Liver (tissue), 9 donors: ENCODE results near the gene LCP1. TPM values are rescaled to one million over a fixed set of nuclear protein-coding genes. Genes with fewer than 3 reads are reported as not detected.
A peak's percentile ranks its signal among the peaks of the same experiment; 100 is the strongest.

Experiments used
- DNase-seq: peaks from one replicate; pipeline ENCODE4 v3.0.0-alpha.2; 2017; ENCODE audit warnings: low spot score
- H3K27ac ChIP-seq, 2 donors: one replicate each; pipeline ENCODE4 v1.7.0; 2013; ENCODE audit warnings: inconsistent platforms in 2 of 2, low read length in 2 of 2, control low read depth in 1 of 2, low read depth in 1 of 2, mild to moderate bottlenecking in 1 of 2
- H3K27me3 ChIP-seq, 4 donors: one replicate each; pipeline versions ENCODE4 v1.6.1 to v1.7.0; 2013; ENCODE audit warnings: low read length in 3 of 4, inconsistent platforms in 1 of 4, mild to moderate bottlenecking in 1 of 4, moderate library complexity in 1 of 4; ENCODE audit not compliant: control insufficient read depth in 4 of 4, insufficient read depth in 4 of 4
- H3K36me3 ChIP-seq, 4 donors: one replicate each; pipeline versions ENCODE4 v1.6.1 to v1.7.0; 2013; ENCODE audit warnings: low read length in 3 of 4, mild to moderate bottlenecking in 3 of 4, low read depth in 1 of 4, moderate library complexity in 1 of 4; ENCODE audit not compliant: control insufficient read depth in 4 of 4, insufficient read depth in 3 of 4
- H3K4me1 ChIP-seq, 4 donors: one replicate each; pipeline versions ENCODE4 v1.6.1 to v1.7.0; 2013; ENCODE audit warnings: low read length in 3 of 4, mild to moderate bottlenecking in 3 of 4, moderate library complexity in 1 of 4; ENCODE audit not compliant: control insufficient read depth in 4 of 4, insufficient read depth in 4 of 4
- H3K4me3 ChIP-seq, 3 donors: one replicate each; pipeline versions ENCODE4 v1.6.1 to v1.7.0; 2013; ENCODE audit warnings: low read length in 3 of 3, control low read depth in 1 of 3, low read depth in 1 of 3, mild to moderate bottlenecking in 1 of 3
- H3K9ac ChIP-seq, 2 donors: one replicate each; pipeline ENCODE4 v1.7.0; 2013; ENCODE audit warnings: low read length in 2 of 2, mild to moderate bottlenecking in 2 of 2, moderate library complexity in 2 of 2, control low read depth in 1 of 2, low read depth in 1 of 2
- H3K9me3 ChIP-seq, 4 donors: one replicate each; pipeline versions ENCODE4 v1.6.1 to v1.7.0; 2013; ENCODE audit warnings: low read length in 3 of 4; ENCODE audit not compliant: control insufficient read depth in 4 of 4
- EGR1 ChIP-seq, 2 donors: IDR thresholded peaks; 2 replicates each; pipeline ENCODE4 v1.6.1; 2016 to 2018; ENCODE audit warnings: antibody characterized with exemption in 2 of 2, low read depth in 2 of 2
- FOXA1 ChIP-seq: IDR thresholded peaks from 2 replicates; pipeline ENCODE4 v1.6.1; 2016; ENCODE audit warnings: antibody characterized with exemption
- FOXA2 ChIP-seq: IDR thresholded peaks from 2 replicates; pipeline ENCODE4 v1.6.1; 2016; ENCODE audit warnings: antibody characterized with exemption
- GABPA ChIP-seq, 2 donors: IDR thresholded peaks in 1 of 2; conservative IDR thresholded peaks in 1 of 2; 2 replicates each; pipeline ENCODE4 v1.6.1; 2016; ENCODE audit warnings: antibody characterized with exemption in 2 of 2, mild to moderate bottlenecking in 1 of 2, moderate library complexity in 1 of 2
- HNF4A ChIP-seq, 2 donors: conservative IDR thresholded peaks; 2 replicates each; pipeline ENCODE4 v1.6.1; 2016; ENCODE audit warnings: antibody characterized with exemption in 2 of 2, mild to moderate bottlenecking in 2 of 2
- HNF4G ChIP-seq: IDR thresholded peaks from 2 replicates; pipeline ENCODE4 v1.6.1; 2016; ENCODE audit warnings: antibody characterized with exemption
- JUND ChIP-seq, 2 donors: IDR thresholded peaks; 2 replicates each; pipeline ENCODE4 v1.6.1; 2016; ENCODE audit warnings: antibody characterized with exemption in 2 of 2
- NR2F2 ChIP-seq: IDR thresholded peaks from 2 replicates; pipeline ENCODE4 v1.6.1; 2016; ENCODE audit warnings: antibody characterized with exemption
- RAD21 ChIP-seq, 2 donors: IDR thresholded peaks; 2 replicates each; pipeline ENCODE4 v1.6.1; 2016; ENCODE audit warnings: antibody characterized with exemption in 2 of 2, mild to moderate bottlenecking in 2 of 2
- RXRA ChIP-seq, 2 donors: IDR thresholded peaks; 2 replicates each; pipeline ENCODE4 v1.6.1; 2017 to 2018; ENCODE audit warnings: antibody characterized with exemption in 2 of 2, mild to moderate bottlenecking in 1 of 2
- SP1 ChIP-seq: IDR thresholded peaks from 2 replicates; pipeline ENCODE4 v1.6.1; 2018; ENCODE audit warnings: antibody characterized with exemption, mild to moderate bottlenecking
- TAF1 ChIP-seq: conservative IDR thresholded peaks from 2 replicates; pipeline ENCODE4 v1.6.1; 2016; ENCODE audit warnings: antibody characterized with exemption, mild to moderate bottlenecking
- YY1 ChIP-seq: IDR thresholded peaks from 2 replicates; pipeline ENCODE4 v1.6.1; 2016; ENCODE audit warnings: antibody characterized with exemption, mild to moderate bottlenecking
- WGBS: extraction: QIAGEN DNeasy Blood & Tissue Kit; methylation state at CpG from one replicate; pipeline ENCODE4 v1.1.7; 2013; 5-methylcytosine and 5-hydroxymethylcytosine counted together
- polyA plus RNA-seq, 2 donors: library from polyadenylated mRNA; stranded (reverse) in 1 of 2; unstranded in 1 of 2; fragments of 200-250 nt in 1 of 2; fragments of >200 nt in 1 of 2; fragmentation: Nextera tagmentation in 1 of 2; extraction: Ambion mirVana in 1 of 2; gene quantifications; one replicate each; pipeline versions ENCODE4 v1.2.1 to v1.2.3, GENCODE V29; 2013 to 2015
- total RNA-seq, 2 donors: library from RNA; depleted of rRNA; stranded (reverse); fragments of >200 nt; gene quantifications; one replicate each; pipeline ENCODE4 v1.2.3, GENCODE V29; 2014
- TF ChIP-seq, protein P1 (sequence below): IDR thresholded peaks from 2 replicates; pipeline ENCODE4 v1.6.1; 2016; ENCODE audit warnings: antibody characterized with exemption
- TF ChIP-seq, protein P2 (sequence below): IDR thresholded peaks from 2 replicates; pipeline ENCODE4 v1.6.1; 2016; ENCODE audit warnings: antibody characterized with exemption, mild to moderate bottlenecking
- TF ChIP-seq, protein P3 (sequence below): IDR thresholded peaks from 2 replicates; pipeline ENCODE4 v1.6.1; 2016; ENCODE audit warnings: antibody characterized with exemption
- TF ChIP-seq, protein P4 (sequence below): fragments of 150-350 bp; IDR thresholded peaks from 2 replicates; pipeline ENCODE4 v1.5.1; 2017; ENCODE audit warnings: improper control_type of control experiment, low read depth, low read length; ENCODE audit not compliant: missing input control
- TF ChIP-seq, protein P5 (sequence below): IDR thresholded peaks from 2 replicates; pipeline ENCODE4 v1.6.1; 2016; ENCODE audit warnings: antibody characterized with exemption
- donor health status: healthy.
- donor health status: healthy.
- donor health status: healthy.
- donor health status: healthy.
- donor health status: healthy.

Gene LCP1
- total and polyA plus RNA-seq, 4 donors = 12.6 to 90.6 (median 36.0) TPM

DNA sequence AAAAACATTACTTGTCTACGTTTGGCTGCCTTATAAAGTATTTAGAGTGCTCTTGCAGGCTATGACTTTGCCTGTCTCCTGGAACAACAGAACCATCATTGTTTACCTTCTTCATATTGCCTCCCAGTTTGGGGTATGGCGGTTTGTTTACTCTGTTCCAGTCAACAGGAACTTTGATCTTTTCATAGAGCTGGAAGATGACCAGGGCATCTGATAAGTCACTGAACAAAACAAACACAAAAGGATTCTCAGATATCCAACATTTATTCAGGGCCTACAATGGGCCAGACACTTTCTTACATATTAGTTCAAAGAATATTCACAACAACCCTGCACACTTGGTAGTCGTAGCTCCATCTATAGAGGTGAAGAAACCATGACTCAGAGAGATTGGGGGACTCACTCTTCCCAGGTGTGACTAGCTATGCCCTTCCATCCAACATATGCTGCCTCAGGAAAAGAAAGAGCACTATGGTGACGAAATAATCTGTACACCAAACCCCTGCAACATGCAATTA, 38.7 kb downstream of the LCP1 start:
- H3K9me3 ChIP-seq = no peaks in the 10 kb centered on the region
- H3K27me3 ChIP-seq = no peaks in the 10 kb centered on the region
- whole genome bisulfite sequencing = 37% methylated on average over 4 of the region's 4 CpGs
- TF ChIP-seq JUND (IDR thresholded peaks at IDR 0.05) = peak; percentile 47 to 75
- peak; percentile 63 to 79 for TF ChIP-seq RXRA (IDR thresholded peaks at IDR 0.05)
- TF ChIP-seq, protein P1, sequence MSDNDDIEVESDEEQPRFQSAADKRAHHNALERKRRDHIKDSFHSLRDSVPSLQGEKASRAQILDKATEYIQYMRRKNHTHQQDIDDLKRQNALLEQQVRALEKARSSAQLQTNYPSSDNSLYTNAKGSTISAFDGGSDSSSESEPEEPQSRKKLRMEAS = peak; percentile 71
- TF ChIP-seq YY1 = peak; percentile 95
- peak; percentile 92 for TF ChIP-seq HNF4A (conservative IDR thresholded peaks at IDR 0.05)
- TF ChIP-seq FOXA1 = peak; percentile 98
- no peak for TF ChIP-seq TAF1
- no peak for TF ChIP-seq EGR1 (IDR thresholded peaks at IDR 0.05; ENCODE audit: low read depth in 2 of 2)
- TF ChIP-seq, protein P2, sequence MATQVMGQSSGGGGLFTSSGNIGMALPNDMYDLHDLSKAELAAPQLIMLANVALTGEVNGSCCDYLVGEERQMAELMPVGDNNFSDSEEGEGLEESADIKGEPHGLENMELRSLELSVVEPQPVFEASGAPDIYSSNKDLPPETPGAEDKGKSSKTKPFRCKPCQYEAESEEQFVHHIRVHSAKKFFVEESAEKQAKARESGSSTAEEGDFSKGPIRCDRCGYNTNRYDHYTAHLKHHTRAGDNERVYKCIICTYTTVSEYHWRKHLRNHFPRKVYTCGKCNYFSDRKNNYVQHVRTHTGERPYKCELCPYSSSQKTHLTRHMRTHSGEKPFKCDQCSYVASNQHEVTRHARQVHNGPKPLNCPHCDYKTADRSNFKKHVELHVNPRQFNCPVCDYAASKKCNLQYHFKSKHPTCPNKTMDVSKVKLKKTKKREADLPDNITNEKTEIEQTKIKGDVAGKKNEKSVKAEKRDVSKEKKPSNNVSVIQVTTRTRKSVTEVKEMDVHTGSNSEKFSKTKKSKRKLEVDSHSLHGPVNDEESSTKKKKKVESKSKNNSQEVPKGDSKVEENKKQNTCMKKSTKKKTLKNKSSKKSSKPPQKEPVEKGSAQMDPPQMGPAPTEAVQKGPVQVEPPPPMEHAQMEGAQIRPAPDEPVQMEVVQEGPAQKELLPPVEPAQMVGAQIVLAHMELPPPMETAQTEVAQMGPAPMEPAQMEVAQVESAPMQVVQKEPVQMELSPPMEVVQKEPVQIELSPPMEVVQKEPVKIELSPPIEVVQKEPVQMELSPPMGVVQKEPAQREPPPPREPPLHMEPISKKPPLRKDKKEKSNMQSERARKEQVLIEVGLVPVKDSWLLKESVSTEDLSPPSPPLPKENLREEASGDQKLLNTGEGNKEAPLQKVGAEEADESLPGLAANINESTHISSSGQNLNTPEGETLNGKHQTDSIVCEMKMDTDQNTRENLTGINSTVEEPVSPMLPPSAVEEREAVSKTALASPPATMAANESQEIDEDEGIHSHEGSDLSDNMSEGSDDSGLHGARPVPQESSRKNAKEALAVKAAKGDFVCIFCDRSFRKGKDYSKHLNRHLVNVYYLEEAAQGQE = peak; percentile 77
- peak; percentile 96 for TF ChIP-seq SP1
- TF ChIP-seq GABPA (IDR thresholded peaks at IDR 0.05 in 1 of 2, conservative IDR thresholded peaks at IDR 0.05 in 1 of 2) = no peak
- TF ChIP-seq FOXA2 = peak; percentile 99
- TF ChIP-seq, protein P3, sequence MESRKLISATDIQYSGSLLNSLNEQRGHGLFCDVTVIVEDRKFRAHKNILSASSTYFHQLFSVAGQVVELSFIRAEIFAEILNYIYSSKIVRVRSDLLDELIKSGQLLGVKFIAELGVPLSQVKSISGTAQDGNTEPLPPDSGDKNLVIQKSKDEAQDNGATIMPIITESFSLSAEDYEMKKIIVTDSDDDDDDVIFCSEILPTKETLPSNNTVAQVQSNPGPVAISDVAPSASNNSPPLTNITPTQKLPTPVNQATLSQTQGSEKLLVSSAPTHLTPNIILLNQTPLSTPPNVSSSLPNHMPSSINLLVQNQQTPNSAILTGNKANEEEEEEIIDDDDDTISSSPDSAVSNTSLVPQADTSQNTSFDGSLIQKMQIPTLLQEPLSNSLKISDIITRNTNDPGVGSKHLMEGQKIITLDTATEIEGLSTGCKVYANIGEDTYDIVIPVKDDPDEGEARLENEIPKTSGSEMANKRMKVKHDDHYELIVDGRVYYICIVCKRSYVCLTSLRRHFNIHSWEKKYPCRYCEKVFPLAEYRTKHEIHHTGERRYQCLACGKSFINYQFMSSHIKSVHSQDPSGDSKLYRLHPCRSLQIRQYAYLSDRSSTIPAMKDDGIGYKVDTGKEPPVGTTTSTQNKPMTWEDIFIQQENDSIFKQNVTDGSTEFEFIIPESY = peak; percentile 68
- TF ChIP-seq RAD21 (IDR thresholded peaks at IDR 0.05) = peak in 1 of 2 donors; percentile 29
- TF ChIP-seq NR2F2 = peak; percentile 31
- TF ChIP-seq, protein P4, sequence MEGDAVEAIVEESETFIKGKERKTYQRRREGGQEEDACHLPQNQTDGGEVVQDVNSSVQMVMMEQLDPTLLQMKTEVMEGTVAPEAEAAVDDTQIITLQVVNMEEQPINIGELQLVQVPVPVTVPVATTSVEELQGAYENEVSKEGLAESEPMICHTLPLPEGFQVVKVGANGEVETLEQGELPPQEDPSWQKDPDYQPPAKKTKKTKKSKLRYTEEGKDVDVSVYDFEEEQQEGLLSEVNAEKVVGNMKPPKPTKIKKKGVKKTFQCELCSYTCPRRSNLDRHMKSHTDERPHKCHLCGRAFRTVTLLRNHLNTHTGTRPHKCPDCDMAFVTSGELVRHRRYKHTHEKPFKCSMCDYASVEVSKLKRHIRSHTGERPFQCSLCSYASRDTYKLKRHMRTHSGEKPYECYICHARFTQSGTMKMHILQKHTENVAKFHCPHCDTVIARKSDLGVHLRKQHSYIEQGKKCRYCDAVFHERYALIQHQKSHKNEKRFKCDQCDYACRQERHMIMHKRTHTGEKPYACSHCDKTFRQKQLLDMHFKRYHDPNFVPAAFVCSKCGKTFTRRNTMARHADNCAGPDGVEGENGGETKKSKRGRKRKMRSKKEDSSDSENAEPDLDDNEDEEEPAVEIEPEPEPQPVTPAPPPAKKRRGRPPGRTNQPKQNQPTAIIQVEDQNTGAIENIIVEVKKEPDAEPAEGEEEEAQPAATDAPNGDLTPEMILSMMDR = no peak
- TF ChIP-seq, protein P5, sequence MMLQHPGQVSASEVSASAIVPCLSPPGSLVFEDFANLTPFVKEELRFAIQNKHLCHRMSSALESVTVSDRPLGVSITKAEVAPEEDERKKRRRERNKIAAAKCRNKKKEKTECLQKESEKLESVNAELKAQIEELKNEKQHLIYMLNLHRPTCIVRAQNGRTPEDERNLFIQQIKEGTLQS = no peak
- peak; percentile 83 for TF ChIP-seq HNF4G
- no peak for DNase-seq
- H3K9ac ChIP-seq = no peak overlapping the region
- H3K36me3 ChIP-seq = peaks cover 0 to 13% (median 0%) of the 10 kb centered on the region in 4 donors
- H3K27ac ChIP-seq = peak overlapping the region; percentile 72 to 85
- H3K4me1 ChIP-seq = peaks cover 8 to 36% (median 26%) of the 10 kb centered on the region in 4 donors
- H3K4me3 ChIP-seq = peak overlapping the region in 1 of 3 donors; percentile 17
